GM12878 (cell line): ENCODE data around the gene PREP. TPM values are rescaled to one million over a fixed set of nuclear protein-coding genes. Genes with fewer than 3 reads are reported as not detected.

Experiments used
- ATAC-seq: fragments of 200-7000 bp; cut with Tn5 transposase; 3 replicates; pipeline ENCODE4 v1.9.1; 2020; ENCODE audit warnings: mild to moderate bottlenecking, moderate library complexity
- BruUV-seq: library from RNA; stranded (reverse); fragments of 400-500 nt; replicated peaks from 2 replicates; lab custom pipeline; 2021; lab: Mats Ljungman, UMichigan
- CTCF ChIA-PET: fragments of 300-600 bp; sonication (Branson Sonifier 250); formaldehyde crosslinking; extraction: SDS; loops from one replicate; lab custom pipeline; 2021; ENCODE audit warnings: inconsistent platforms; lab: Yijun Ruan, JAX
- POLR2A ChIA-PET: fragments of 350-600 bp; formaldehyde crosslinking; extraction: SDS; loops from one replicate; lab custom pipeline; 2021; ENCODE audit warnings: inconsistent platforms; lab: Charles Lee
- RAD21 ChIA-PET: fragments of 300-600 bp; sonication (Branson Sonifier 250); formaldehyde crosslinking; loops from one replicate; lab custom pipeline; 2023; ENCODE audit warnings: antibody characterized with exemption; ENCODE audit not compliant: unreplicated experiment; lab: Charles Lee
- SMC1A ChIA-PET: fragments of 300-600 bp; sonication (Branson Sonifier 250); formaldehyde crosslinking; loops from one replicate; lab custom pipeline; 2023; ENCODE audit not compliant: unreplicated experiment, uncharacterized antibody; lab: Charles Lee
- DNase-seq: peaks from one replicate; pipeline ENCODE4 v3.0.0-alpha.2; 2011; ENCODE audit warnings: low read depth, low spot score
- FAIRE-seq: peaks from 3 replicates; lab custom pipeline; 2011; peaks lifted over from hg19 to GRCh38; lab: Jason Lieb, UNC
- H2AFZ ChIP-seq: 2 replicates; pipeline ENCODE4 v1.6.0; 2011; ENCODE audit warnings: low read depth, low read length, control low read depth; ENCODE audit not compliant: control insufficient read depth
- H3K27ac ChIP-seq: 2 replicates; pipeline ENCODE4 v1.5.1; 2011; ENCODE audit warnings: control low read depth; ENCODE audit not compliant: control insufficient read depth, insufficient read depth
- H3K27me3 ChIP-seq, 2 experiments: replicated peaks in 1 of 2; 2 replicates each; pipeline versions ENCODE4 v1.6.0 to v1.6.1; 2011; ENCODE audit warnings: low read length in 1 of 2; ENCODE audit not compliant: control insufficient read depth in 2 of 2, insufficient read depth in 2 of 2
- H3K36me3 ChIP-seq, 2 experiments: 2 replicates each; pipeline ENCODE4 v1.5.1; 2011; ENCODE audit warnings: low read length in 1 of 2; ENCODE audit not compliant: control insufficient read depth in 2 of 2, insufficient read depth in 2 of 2
- H3K4me1 ChIP-seq: 2 replicates; pipeline ENCODE4 v1.6.1; 2011; ENCODE audit warnings: mild to moderate bottlenecking, low read length, moderate library complexity, mixed read lengths; ENCODE audit not compliant: control insufficient read depth, insufficient read depth
- H3K4me2 ChIP-seq: 2 replicates; pipeline ENCODE4 v1.6.0; 2011; ENCODE audit warnings: control low read depth; ENCODE audit not compliant: control insufficient read depth, insufficient read depth
- H3K4me3 ChIP-seq: fragments of 200-600 bp; sonication (generic); 2 replicates; pipeline ENCODE4 v1.5.1; 2016
- H3K79me2 ChIP-seq: 2 replicates; pipeline ENCODE4 v1.6.0; 2011; ENCODE audit warnings: low read length; ENCODE audit not compliant: control insufficient read depth, insufficient read depth
- H3K9ac ChIP-seq: 2 replicates; pipeline ENCODE4 v1.8.0; 2011; ENCODE audit warnings: low read length, control low read depth, mixed read lengths; ENCODE audit not compliant: control insufficient read depth, insufficient read depth
- H3K9me3 ChIP-seq: replicated peaks from 3 replicates; pipeline ENCODE4 v1.5.1; 2011; ENCODE audit warnings: mild to moderate bottlenecking, low read length; ENCODE audit not compliant: control insufficient read depth, insufficient read depth
- H4K20me1 ChIP-seq: 2 replicates; pipeline ENCODE4 v1.6.0; 2011; ENCODE audit not compliant: control insufficient read depth, insufficient read depth
- EGR1 ChIP-seq, 2 experiments: IDR thresholded peaks; 1 replicate in 1 of 2; 2 replicates in 1 of 2; pipeline ENCODE4 v1.6.1; 2011 to 2012; ENCODE audit warnings: low read depth in 2 of 2, low read length in 2 of 2, borderline replicate concordance in 1 of 2, mild to moderate bottlenecking in 1 of 2, moderate library complexity in 1 of 2
- NBN ChIP-seq: fragments of 450-650 bp; IDR thresholded peaks from 2 replicates; pipeline ENCODE4 v1.6.1; 2016
- POLR2A ChIP-seq: IDR thresholded peaks from 2 replicates; pipeline ENCODE4 v1.6.1; 2011; ENCODE audit warnings: low read depth, mild to moderate bottlenecking, low read length
- RB1 ChIP-seq: fragments of 450-650 bp; formaldehyde crosslinking; IDR thresholded peaks from 2 replicates; pipeline ENCODE4 v1.6.1; 2017; ENCODE audit warnings: mild to moderate bottlenecking, borderline replicate concordance
- SIX5 ChIP-seq: IDR thresholded peaks from 2 replicates; pipeline ENCODE4 v1.6.1; 2011; ENCODE audit warnings: mild to moderate bottlenecking, low read depth, low read length, moderate library complexity; ENCODE audit not compliant: severe bottlenecking
- SMARCA5 ChIP-seq: fragments of 450-650 bp; IDR thresholded peaks from 2 replicates; pipeline ENCODE4 v1.6.1; 2017; ENCODE audit warnings: mild to moderate bottlenecking
- SUZ12 ChIP-seq: fragments of 200-600 bp; sonication (generic); IDR thresholded peaks from one replicate; pipeline ENCODE4 v1.6.1; 2018; ENCODE audit warnings: antibody characterized with exemption, mild to moderate bottlenecking; ENCODE audit not compliant: unreplicated experiment
- YBX1 ChIP-seq: fragments of 450-650 bp; IDR thresholded peaks from 2 replicates; pipeline ENCODE4 v1.6.1; 2016; ENCODE audit warnings: antibody characterized with exemption
- ZBED1 ChIP-seq: IDR thresholded peaks from 2 replicates; pipeline ENCODE4 v1.6.1; 2016; ENCODE audit warnings: borderline replicate concordance
- WGBS: methylation state at CpG from one replicate; pipeline ENCODE4 v1.1.6; 2016; ENCODE audit warnings: low lambda C conversion rate; ENCODE audit not compliant: insufficient replicate concordance, insufficient coverage; ENCODE audit errors: missing lambda C conversion rate; 5-methylcytosine and 5-hydroxymethylcytosine counted together
- in situ Hi-C: fragments of 300-500 bp; cut with MboI; formaldehyde crosslinking; loops from 9 replicates; pipeline ENCODE4 v1.14.3; 2018; ENCODE audit warnings: mixed read lengths
- intact Hi-C: fragments of 100-400 bp; cut with micrococcal nuclease; formaldehyde crosslinking; loops from one replicate; pipeline ENCODE4 v1.14.2; 2022; ENCODE audit not compliant: unreplicated experiment
- polyA plus RNA-seq, 11 experiments: library from polyadenylated mRNA; depleted of rRNA in 4 of 11; unstranded in 6 of 11; stranded (reverse) in 5 of 11; fragments of >200 nt; fragmentation: Nextera tagmentation in 4 of 11; fragmentation: Illumina TruSeq in 1 of 11; extraction: Ambion mirVana in 4 of 11; extraction: Trizol in 1 of 11; gene quantifications; 1 replicate in 1 of 11; 2 replicates in 10 of 11; pipeline versions ENCODE4 v1.2.1 to v1.2.3, GENCODE V29; 2011 to 2016; ENCODE audit warnings: inconsistent platforms in 2 of 11, missing spikeins in 2 of 11, low read depth in 1 of 11
- total RNA-seq, 4 experiments: library from RNA; depleted of rRNA in 3 of 4; stranded (reverse); fragments of >200 nt in 3 of 4; fragmentation: Illumina TruSeq in 1 of 4; extraction: Trizol in 1 of 4; gene quantifications; 2 replicates each; pipeline versions ENCODE4 v1.2.1 to v1.2.3, GENCODE V29; 2013 to 2021
- TF ChIP-seq, protein P1 (sequence below): fragments of 150-350 bp; IDR thresholded peaks from 2 replicates; pipeline ENCODE4 v1.6.1; 2014; ENCODE audit warnings: mild to moderate bottlenecking, low read depth, low read length
- TF ChIP-seq, protein P2 (sequence below): fragments of 450-650 bp; conservative IDR thresholded peaks from 2 replicates; pipeline ENCODE4 v1.6.1; 2017; ENCODE audit warnings: mild to moderate bottlenecking, moderate library complexity
- TF ChIP-seq, protein P3 (sequence below): IDR thresholded peaks from 2 replicates; pipeline ENCODE4 v1.6.1; 2011; ENCODE audit warnings: low read depth, mild to moderate bottlenecking, low read length, moderate library complexity, borderline replicate concordance; ENCODE audit errors: extremely low read depth

The PREP gene
- total and polyA plus RNA-seq, 10 of the 15 experiments (the other 5 are each of a cell fraction or from before 2014, with no cell fraction given): 6.5 to 33.6 (median 18.1) TPM

GRCh38 chr6:105345506-105345905, 57.4 kb downstream of the PREP start:
- no peak for FAIRE-seq
- H2AFZ ChIP-seq: no peak overlapping the region
- WGBS: 93% methylated on average over 4 of the region's 4 CpGs

GRCh38 chr6:105344881-105345370, 58.0 kb downstream of the PREP start:
- POLR2A ChIA-PET: interaction anchor here (0.6 kb wide), 1 partner anchor 49 kb away, joined by 3 read pairs; no protein-coding TSS in a partner anchor
- H3K36me3 ChIP-seq: peaks cover 0 to 6% of the 10 kb centered on the region in 2 experiments; a peak in 2 of 4 replicates
- intact Hi-C loops: no loop called here
- H3K9ac ChIP-seq: no peak overlapping the region
- SMC1A ChIA-PET: interaction anchor here (0.6 to 1.4 kb wide), 2 partner anchors 8 to 12 kb away, joined by 3 to 4 read pairs; no protein-coding TSS in a partner anchor
- H4K20me1 ChIP-seq: no peaks in the 10 kb centered on the region
- no peaks in the 10 kb centered on the region for H3K9me3 ChIP-seq
- no peaks in the 10 kb centered on the region for H3K4me1 ChIP-seq
- H3K27ac ChIP-seq: no peak overlapping the region
- CTCF ChIA-PET: interaction anchor here (0.6 to 1.1 kb wide), 2 partner anchors 28 to 257 kb away, joined by 3 read pairs; no protein-coding TSS in a partner anchor
- H3K4me2 ChIP-seq: no peak overlapping the region
- 95% methylated on average over 2 of the region's 2 CpGs for WGBS
- H3K79me2 ChIP-seq: no peaks in the 10 kb centered on the region
- no peak overlapping the region for H3K4me3 ChIP-seq
- in situ Hi-C loops: no loop called here
- no peak for FAIRE-seq
- no peak overlapping the region for H2AFZ ChIP-seq
- no peaks in the 10 kb centered on the region for H3K27me3 ChIP-seq
- BruUV-seq: no TSS peak
- ATAC-seq: no peak
- no peak for DNase-seq
- RAD21 ChIA-PET: no interaction called here
- TF ChIP-seq SIX5: no peak
- TF ChIP-seq POLR2A: no peak
- TF ChIP-seq NBN: no peak
- TF ChIP-seq, protein P1, sequence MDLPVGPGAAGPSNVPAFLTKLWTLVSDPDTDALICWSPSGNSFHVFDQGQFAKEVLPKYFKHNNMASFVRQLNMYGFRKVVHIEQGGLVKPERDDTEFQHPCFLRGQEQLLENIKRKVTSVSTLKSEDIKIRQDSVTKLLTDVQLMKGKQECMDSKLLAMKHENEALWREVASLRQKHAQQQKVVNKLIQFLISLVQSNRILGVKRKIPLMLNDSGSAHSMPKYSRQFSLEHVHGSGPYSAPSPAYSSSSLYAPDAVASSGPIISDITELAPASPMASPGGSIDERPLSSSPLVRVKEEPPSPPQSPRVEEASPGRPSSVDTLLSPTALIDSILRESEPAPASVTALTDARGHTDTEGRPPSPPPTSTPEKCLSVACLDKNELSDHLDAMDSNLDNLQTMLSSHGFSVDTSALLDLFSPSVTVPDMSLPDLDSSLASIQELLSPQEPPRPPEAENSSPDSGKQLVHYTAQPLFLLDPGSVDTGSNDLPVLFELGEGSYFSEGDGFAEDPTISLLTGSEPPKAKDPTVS: no peak
- TF ChIP-seq YBX1: no peak
- TF ChIP-seq RB1: no peak
- TF ChIP-seq SMARCA5: no peak
- TF ChIP-seq SUZ12: no peak
- TF ChIP-seq, protein P2, sequence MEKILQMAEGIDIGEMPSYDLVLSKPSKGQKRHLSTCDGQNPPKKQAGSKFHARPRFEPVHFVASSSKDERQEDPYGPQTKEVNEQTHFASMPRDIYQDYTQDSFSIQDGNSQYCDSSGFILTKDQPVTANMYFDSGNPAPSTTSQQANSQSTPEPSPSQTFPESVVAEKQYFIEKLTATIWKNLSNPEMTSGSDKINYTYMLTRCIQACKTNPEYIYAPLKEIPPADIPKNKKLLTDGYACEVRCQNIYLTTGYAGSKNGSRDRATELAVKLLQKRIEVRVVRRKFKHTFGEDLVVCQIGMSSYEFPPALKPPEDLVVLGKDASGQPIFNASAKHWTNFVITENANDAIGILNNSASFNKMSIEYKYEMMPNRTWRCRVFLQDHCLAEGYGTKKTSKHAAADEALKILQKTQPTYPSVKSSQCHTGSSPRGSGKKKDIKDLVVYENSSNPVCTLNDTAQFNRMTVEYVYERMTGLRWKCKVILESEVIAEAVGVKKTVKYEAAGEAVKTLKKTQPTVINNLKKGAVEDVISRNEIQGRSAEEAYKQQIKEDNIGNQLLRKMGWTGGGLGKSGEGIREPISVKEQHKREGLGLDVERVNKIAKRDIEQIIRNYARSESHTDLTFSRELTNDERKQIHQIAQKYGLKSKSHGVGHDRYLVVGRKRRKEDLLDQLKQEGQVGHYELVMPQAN: no peak
- TF ChIP-seq ZBED1: no peak

More at GRCh38 chr6:105345506-105345905, 57.4 kb downstream of the PREP start:
- ATAC-seq (no peak), DNase-seq (no peak)
- H3K9me3 ChIP-seq: no peaks in the 10 kb centered on the region
- ChIA-PET RAD21 (no interaction called here), POLR2A (no interaction called here), SMC1A (interaction anchor here (1.4 to 1.5 kb wide), 3 partner anchors 10 to 24 kb away, joined by 4 read pairs; no protein-coding TSS in a partner anchor), CTCF (interaction anchor here (1.1 kb wide), 1 partner anchor 258 kb away, joined by 3 read pairs; no protein-coding TSS in a partner anchor)
- H3K79me2 ChIP-seq: no peaks in the 10 kb centered on the region
- no peaks in the 10 kb centered on the region for H4K20me1 ChIP-seq
- H3K4me1 ChIP-seq: no peaks in the 10 kb centered on the region
- intact Hi-C loops (no loop called here), in situ Hi-C loops (no loop called here)
- H3K36me3 ChIP-seq: peaks cover 0 to 6% of the 10 kb centered on the region in 2 experiments; a peak in 2 of 4 replicates
- H3K9ac ChIP-seq: no peak overlapping the region
- no TSS peak for BruUV-seq
- H3K4me2 ChIP-seq: no peak overlapping the region
- no peak for TF ChIP-seq EGR1 (IDR thresholded peaks at IDR 0.05; ENCODE audit: borderline replicate concordance in 1 of 2, low read depth in 2 of 2, low read length in 2 of 2)
- TF ChIP-seq, protein P3, sequence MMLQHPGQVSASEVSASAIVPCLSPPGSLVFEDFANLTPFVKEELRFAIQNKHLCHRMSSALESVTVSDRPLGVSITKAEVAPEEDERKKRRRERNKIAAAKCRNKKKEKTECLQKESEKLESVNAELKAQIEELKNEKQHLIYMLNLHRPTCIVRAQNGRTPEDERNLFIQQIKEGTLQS: no peak
- H3K27me3 ChIP-seq: no peaks in the 10 kb centered on the region
- no peak overlapping the region for H3K27ac ChIP-seq
- H3K4me3 ChIP-seq: no peak overlapping the region
